Stimulated activated CD4-positive, alpha-beta T cell treated with anti-CD3 and anti-CD28 coated beads, Interleukin-1b, Interleukin-23, amount 100 ng/mL, for 1 hour (primary cell): ENCODE measurements around the gene FAM3B.
"Not testable (repeated sequence)": the region's sequence is repeated elsewhere in the genome, so short reads cannot be mapped to it uniquely, and the experiment has no call there.

ENCODE experiments used
- DNase-seq, 2 donors: peaks; one replicate each; pipeline ENCODE4 v3.0.0-alpha.2; 2020; ENCODE audit warnings: low read depth in 2 of 2

Gene FAM3B

GRCh38 chr21:41350436-41351155 is 34.0 kb downstream of the FAM3B start:
- no peak for DNase-seq

DNA sequence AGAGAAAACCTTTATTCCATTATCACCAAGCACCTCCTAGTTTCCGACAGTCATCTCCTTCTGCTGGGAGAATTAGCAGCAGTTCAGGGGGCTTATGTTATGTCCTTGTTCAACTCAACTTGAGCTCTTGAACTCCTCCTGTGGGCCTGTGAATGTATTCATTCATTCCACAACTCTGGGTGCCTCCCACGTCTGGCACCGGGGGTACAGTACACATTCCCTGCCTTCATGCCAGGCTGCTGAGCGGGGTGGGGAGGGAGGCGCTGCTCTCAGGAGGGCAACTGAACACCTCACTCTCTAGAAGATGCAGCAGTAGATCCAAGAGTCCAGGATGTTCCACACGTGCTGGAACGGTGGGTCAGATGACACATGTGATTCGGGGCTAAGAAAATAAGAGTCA is 40.9 kb downstream of the FAM3B start:
- no peak for DNase-seq

- DNase-seq, result no peak
Measured at GRCh38 chr21:41358193-41359166, 41.9 kb downstream of the FAM3B start.

DNA sequence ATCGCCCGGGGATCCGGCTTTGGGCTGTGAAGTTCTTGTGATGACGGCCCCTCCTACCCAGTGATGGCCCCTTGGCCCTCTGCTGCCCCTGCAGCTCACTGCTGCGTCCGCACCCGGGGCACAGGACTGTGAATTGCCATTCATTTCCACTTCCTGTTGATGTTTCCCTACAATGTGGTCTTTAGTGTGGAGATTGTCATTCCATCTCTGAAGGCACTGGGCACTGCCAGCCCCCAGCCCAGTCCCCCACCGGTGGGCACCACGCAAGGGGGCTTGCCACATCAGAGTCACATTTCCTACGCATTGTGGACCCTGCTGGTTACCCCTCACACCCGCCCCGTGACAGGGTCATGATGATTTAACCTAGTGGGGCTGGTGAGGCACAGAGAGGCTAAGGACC is 42.7 kb downstream of the FAM3B start:
- DNase-seq, result no peak

- not testable (repeated sequence) for DNase-seq
Measured at GRCh38 chr21:41359754-41360071, 43.1 kb downstream of the FAM3B start.

DNA sequence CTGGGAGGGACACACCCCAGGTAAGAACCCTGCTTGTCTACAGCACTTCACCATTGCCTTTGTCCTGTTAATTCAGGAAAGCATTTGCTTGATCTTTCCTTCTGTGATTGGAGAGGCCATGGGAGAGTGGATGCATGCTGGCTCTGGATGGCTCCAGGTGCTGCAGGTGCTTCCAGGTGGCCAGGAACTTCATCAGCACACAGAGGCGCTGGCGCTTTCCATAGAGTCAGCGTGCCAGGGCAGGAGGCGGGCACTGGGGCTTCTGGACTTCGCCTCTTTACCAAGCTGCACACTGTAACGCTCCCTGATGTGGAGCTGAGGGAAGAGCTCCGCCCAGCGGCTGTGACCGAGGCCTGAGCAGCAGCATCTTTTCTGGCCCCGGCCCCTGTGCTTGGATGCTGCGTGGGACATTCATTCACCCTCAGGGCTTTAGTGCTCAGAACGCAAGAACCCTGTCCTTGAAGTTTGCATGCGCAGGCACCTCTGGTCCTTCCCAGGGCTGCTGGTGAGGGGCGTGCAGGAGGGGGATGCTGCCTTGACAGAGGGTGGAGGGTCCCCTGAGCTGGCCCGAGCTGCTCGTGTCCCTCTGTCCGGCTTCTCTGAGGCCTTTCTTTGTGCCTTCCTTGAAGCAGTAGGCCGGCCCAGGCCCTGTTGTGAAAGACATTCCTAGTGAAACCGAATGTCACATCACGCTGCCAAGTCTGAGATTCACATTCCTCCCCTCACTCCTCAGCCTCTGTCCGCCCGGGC is 43.6 kb downstream of the FAM3B start:
- no peak for DNase-seq

DNA sequence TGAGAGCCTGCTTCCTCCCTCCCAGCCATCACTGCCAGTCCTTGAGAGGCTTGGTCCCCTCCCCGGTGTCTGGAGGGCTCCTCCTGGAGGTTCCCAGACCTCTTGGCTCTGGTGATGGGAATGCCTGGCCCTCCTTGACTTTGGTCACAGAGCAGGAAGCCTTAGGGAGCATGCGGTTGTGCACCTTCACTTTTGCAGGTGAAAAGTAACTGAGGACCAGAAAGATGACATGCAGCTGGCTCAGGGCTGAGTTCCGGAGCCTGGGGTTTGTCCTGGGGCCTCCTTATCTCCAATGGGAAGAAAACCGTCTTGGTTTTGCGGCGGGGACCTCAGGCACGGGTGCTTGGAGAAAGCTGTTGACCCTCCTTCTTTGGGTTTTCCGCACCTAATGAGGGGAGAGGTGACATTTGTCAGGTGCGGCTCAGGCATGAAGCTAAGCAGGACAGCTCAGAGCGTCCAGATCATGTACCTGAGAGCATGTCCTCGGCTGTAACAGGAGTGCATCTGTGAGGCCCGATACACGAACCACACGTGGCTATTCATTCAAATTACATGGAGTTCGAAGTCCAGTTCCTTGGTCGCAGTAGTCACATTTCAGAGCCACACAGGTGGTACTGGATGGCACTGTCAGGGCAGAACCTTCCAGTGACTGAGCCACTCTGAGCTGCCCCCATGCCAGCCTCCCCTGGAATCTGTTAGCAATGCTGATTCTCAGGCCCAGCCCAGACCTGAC is 44.6 kb downstream of the FAM3B start:
- DNase-seq, result no peak

GRCh38 chr21:41361786-41362604 is 45.4 kb downstream of the FAM3B start, which contains the start of gene MX2:
MX2 (plus strand) TSS chr21:41362027; CDS start chr21:41376907, 14,880 bp downstream.
- DNase-seq, result peak; percentile 37 to 57

GRCh38 chr21:41362605-41363369 is 46.2 kb downstream of the FAM3B start:
- no peak for DNase-seq

DNA sequence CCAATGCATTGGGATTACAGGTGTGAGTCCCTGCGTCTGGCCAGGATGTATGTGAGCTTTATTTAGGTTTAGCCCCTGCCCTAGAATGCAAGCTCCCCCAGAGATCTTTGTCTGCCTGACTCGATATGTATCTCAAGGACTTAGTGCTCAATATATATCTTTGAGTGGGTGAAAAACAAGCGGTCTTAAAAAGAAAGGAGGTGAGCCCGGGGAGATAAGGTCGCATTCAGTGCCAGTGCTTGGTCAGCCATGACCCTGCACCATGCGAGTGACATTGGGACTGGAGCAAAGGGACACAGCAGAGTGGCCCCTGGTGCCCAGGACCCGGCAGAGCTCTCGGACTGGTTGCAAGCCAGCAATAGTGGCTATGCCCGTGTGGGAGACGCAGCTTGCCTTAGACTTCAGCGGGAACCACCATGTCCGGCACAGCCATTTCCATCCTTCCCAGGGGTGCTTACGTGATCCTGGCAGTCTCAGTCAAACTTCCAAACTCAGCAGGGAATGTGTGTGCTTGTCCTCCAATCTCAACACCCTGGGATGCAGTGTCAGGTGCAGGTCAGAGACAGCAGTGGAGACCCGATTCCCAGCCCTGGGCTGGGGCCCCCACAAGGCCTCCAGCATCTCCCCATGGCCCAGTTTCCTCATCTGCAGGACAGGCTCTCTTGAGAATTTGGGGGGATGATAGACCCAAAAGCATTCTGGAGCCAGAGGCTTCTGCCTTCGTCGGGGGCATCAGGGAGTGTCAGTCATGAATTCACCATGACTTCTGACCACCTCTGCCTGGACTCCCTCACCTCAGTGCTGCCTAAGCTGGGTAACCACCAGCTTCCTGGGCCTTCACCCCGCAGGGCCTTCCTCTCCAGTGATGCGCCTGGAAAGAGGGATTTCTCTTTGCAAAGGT is 47.0 kb downstream of the FAM3B start:
- no peak for DNase-seq

DNA sequence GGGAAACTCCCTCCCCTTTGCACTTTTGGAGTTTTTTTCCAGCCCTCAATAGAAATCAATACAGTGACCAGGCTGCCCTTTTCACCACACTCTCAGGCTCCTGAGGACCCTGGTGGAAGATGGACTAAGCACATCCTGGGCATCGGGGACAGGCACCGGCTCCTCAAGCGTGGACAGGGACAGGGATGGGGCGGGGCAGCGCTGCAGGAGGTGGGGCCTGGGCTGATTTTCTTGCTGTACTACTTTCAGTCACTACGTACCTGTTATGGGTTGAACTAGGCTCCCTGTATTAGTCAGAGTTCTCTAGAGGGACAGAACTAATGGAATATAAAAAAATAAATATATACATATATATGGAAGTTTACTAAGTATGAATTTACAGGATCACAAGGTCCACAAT is 47.7 kb downstream of the FAM3B start:
- DNase-seq, result no peak

GRCh38 chr21:41365377-41366107 is 48.9 kb downstream of the FAM3B start:
- no peak for DNase-seq

GRCh38 chr21:41366522-41367151 is 50.0 kb downstream of the FAM3B start:
- no peak for DNase-seq

- no peak for DNase-seq
Measured at GRCh38 chr21:41367301-41367944, 50.8 kb downstream of the FAM3B start.

GRCh38 chr21:41367945-41368734 is 51.5 kb downstream of the FAM3B start:
- no peak for DNase-seq

GRCh38 chr21:41368735-41369104 is 52.1 kb downstream of the FAM3B start:
- DNase-seq, result no peak
